GM12892 (cell line): ENCODE results near the gene PPFIA4.

Experiments used
- POLR2A ChIP-seq: IDR thresholded peaks from 2 replicates; pipeline ENCODE4 v1.6.1; 2011; ENCODE audit warnings: low read depth, low read length, control low read depth
- POLR2AphosphoS5 ChIP-seq: IDR thresholded peaks from 2 replicates; pipeline ENCODE4 v1.6.1; 2011; ENCODE audit warnings: low read depth, low read length, control low read depth
- TAF1 ChIP-seq: IDR thresholded peaks from 2 replicates; pipeline ENCODE4 v1.6.1; 2011; ENCODE audit warnings: low read depth, mild to moderate bottlenecking, control low read depth, low read length, borderline replicate concordance

- TF ChIP-seq POLR2A (no peak), POLR2AphosphoS5 (no peak), TAF1 (no peak)
Observed at GRCh38 chr1:203128431-203128715, 102.1 kb downstream of the PPFIA4 start.
